ENCODE data around the gene SELENON.

DNA sequence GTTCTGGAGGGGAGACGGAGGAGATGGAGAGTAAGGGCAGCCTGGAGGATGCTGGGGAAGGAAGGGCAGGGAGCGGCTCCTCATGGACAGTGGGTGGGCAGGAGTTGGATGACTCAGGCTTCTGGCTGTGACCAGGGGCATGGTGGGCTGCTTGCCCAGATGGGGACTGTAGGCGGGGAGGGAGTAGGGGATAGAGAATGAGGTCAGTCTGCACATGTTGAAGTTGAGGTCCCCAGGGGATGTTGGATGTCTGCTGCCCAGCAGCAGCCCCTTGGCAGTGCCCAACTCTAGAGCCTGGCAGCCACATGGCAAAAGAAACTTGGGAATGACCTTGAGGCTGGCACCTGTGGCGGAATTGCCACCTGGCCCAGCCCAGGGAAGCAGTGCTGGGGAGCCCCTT is 6.4 kb downstream of the SELENON start:
- TF ChIP-seq SPI1 (IDR thresholded peaks at IDR 0.05; ENCODE audit: borderline replicate concordance, low read depth), result no peak
- no peak for TF ChIP-seq CTCF (IDR thresholded peaks at IDR 0.05; ENCODE audit: insufficient read depth, low read length)
- no peak for TF ChIP-seq POLR2AphosphoS5 (IDR thresholded peaks at IDR 0.05; ENCODE audit: low read depth)
- TF ChIP-seq GABPA (IDR thresholded peaks at IDR 0.05; ENCODE audit: low read depth), result no peak
- no peak for TF ChIP-seq REST (IDR thresholded peaks at IDR 0.05; ENCODE audit: insufficient replicate concordance, low read depth)
